Measurements from ENCODE around the gene WIZ.

WIZ gene

GRCh38 chr19:15437355-15438123 is 12.2 kb downstream of the WIZ start:
- Histone ChIP-seq H3K79me2 (ENCODE audit: control insufficient read depth, insufficient read depth, low read length, unreplicated experiment) (no peaks in the 10 kb centered on the region), H2AFZ (ENCODE audit: low read length, unreplicated experiment) (no peak overlapping the region), H3K4me3 (ENCODE audit: low read depth, low read length) (no peak overlapping the region), H3K27me3 (ENCODE audit: insufficient read depth, low read length) (no peaks in the 10 kb centered on the region), H3K4me1 (ENCODE audit: control insufficient read depth, insufficient read depth, low read length, unreplicated experiment) (no peaks in the 10 kb centered on the region), H3K36me3 (ENCODE audit: insufficient read depth, low read length) (no peaks in the 10 kb centered on the region), H3K27ac (ENCODE audit: low read depth, low read length) (no peak overlapping the region)

DNA sequence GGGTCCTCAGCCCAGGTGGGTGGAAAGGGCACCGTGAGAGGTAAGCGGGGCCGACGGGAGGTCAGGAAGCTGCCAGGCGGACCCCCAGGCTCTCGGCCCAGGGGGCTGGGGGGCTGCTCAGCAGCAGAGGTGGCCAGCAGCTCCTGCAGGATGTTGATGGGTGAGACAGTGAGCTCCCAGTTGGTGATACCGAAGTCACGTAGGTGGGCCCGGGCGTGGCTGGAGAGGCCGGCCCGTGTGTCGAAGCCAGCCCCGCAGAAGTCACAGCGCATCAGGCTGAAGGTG is 13.0 kb downstream of the WIZ start:
- Histone ChIP-seq H3K27me3 (ENCODE audit: insufficient read depth, low read length) (no peaks in the 10 kb centered on the region), H2AFZ (ENCODE audit: low read length, unreplicated experiment) (no peak overlapping the region), H3K79me2 (ENCODE audit: control insufficient read depth, insufficient read depth, low read length, unreplicated experiment) (peaks cover 5% of the 10 kb centered on the region)

GRCh38 chr19:15436012-15436825 is 13.5 kb downstream of the WIZ start:
- H3K79me2 ChIP-seq (ENCODE audit: control insufficient read depth, insufficient read depth, low read length, unreplicated experiment), result peaks cover 11% of the 10 kb centered on the region
- H3K4me1 ChIP-seq (ENCODE audit: control insufficient read depth, insufficient read depth, low read length, unreplicated experiment), result peaks cover under 1% of the 10 kb centered on the region
- no peak overlapping the region for H3K27ac ChIP-seq (ENCODE audit: low read depth, low read length)
- no peaks in the 10 kb centered on the region for H3K27me3 ChIP-seq (ENCODE audit: insufficient read depth, low read length)
- no peak overlapping the region for H3K4me3 ChIP-seq (ENCODE audit: low read depth, low read length)
- no peaks in the 10 kb centered on the region for H3K36me3 ChIP-seq (ENCODE audit: insufficient read depth, low read length)
- H2AFZ ChIP-seq (ENCODE audit: low read length, unreplicated experiment), result no peak overlapping the region

More for the DNA sequence above, 13.0 kb downstream of the WIZ start:
- no peaks in the 10 kb centered on the region for H3K4me1 ChIP-seq (ENCODE audit: control insufficient read depth, insufficient read depth, low read length, unreplicated experiment)
- no peak overlapping the region for H3K4me3 ChIP-seq (ENCODE audit: low read depth, low read length)
- H3K36me3 ChIP-seq (ENCODE audit: insufficient read depth, low read length), result no peaks in the 10 kb centered on the region
- no peak overlapping the region for H3K27ac ChIP-seq (ENCODE audit: low read depth, low read length)

GRCh38 chr19:15433519-15434069 is 16.2 kb downstream of the WIZ start:
- Histone ChIP-seq H3K4me3 (ENCODE audit: low read depth, low read length) (peak overlapping the region; percentile 91), H3K36me3 (ENCODE audit: insufficient read depth, low read length) (no peaks in the 10 kb centered on the region), H3K27me3 (ENCODE audit: insufficient read depth, low read length) (no peaks in the 10 kb centered on the region), H3K27ac (ENCODE audit: low read depth, low read length) (no peak overlapping the region), H3K4me1 (ENCODE audit: control insufficient read depth, insufficient read depth, low read length, unreplicated experiment) (peaks cover 3% of the 10 kb centered on the region), H2AFZ (ENCODE audit: low read length, unreplicated experiment) (peak overlapping the region; percentile 89), H3K79me2 (ENCODE audit: control insufficient read depth, insufficient read depth, low read length, unreplicated experiment) (peaks cover 36% of the 10 kb centered on the region)

GRCh38 chr19:15432629-15433518 is 16.9 kb downstream of the WIZ start:
- H3K4me3 ChIP-seq (ENCODE audit: low read depth, low read length), result peak overlapping the region; percentile 91

GRCh38 chr19:15432018-15432494 is 17.7 kb downstream of the WIZ start:
- H3K79me2 ChIP-seq (ENCODE audit: control insufficient read depth, insufficient read depth, low read length, unreplicated experiment), result peaks cover 36% of the 10 kb centered on the region
- no peak overlapping the region for H2AFZ ChIP-seq (ENCODE audit: low read length, unreplicated experiment)
- peak overlapping the region; percentile 23; the same call in 1 of the 2 replicates for H3K27ac ChIP-seq (ENCODE audit: low read depth, low read length)

More at GRCh38 chr19:15432629-15433518, 16.9 kb downstream of the WIZ start:
- Histone ChIP-seq H3K36me3 (ENCODE audit: insufficient read depth, low read length) (no peaks in the 10 kb centered on the region), H3K79me2 (ENCODE audit: control insufficient read depth, insufficient read depth, low read length, unreplicated experiment) (peaks cover 36% of the 10 kb centered on the region), H2AFZ (ENCODE audit: low read length, unreplicated experiment) (peak overlapping the region; percentile 89), H3K27me3 (ENCODE audit: insufficient read depth, low read length) (no peaks in the 10 kb centered on the region), H3K4me1 (ENCODE audit: control insufficient read depth, insufficient read depth, low read length, unreplicated experiment) (peaks cover 3% of the 10 kb centered on the region), H3K27ac (ENCODE audit: low read depth, low read length) (no peak overlapping the region)

GRCh38 chr19:15431396-15432017 is 18.2 kb downstream of the WIZ start:
- H3K36me3 ChIP-seq (ENCODE audit: insufficient read depth, low read length), result peaks cover 5% of the 10 kb centered on the region; the same call in 1 of the 2 replicates
- H3K4me3 ChIP-seq (ENCODE audit: low read depth, low read length), result peak overlapping the region; percentile 83
- no peak overlapping the region for H2AFZ ChIP-seq (ENCODE audit: low read length, unreplicated experiment)
- peaks cover 36% of the 10 kb centered on the region for H3K79me2 ChIP-seq (ENCODE audit: control insufficient read depth, insufficient read depth, low read length, unreplicated experiment)
- peaks cover 3% of the 10 kb centered on the region for H3K4me1 ChIP-seq (ENCODE audit: control insufficient read depth, insufficient read depth, low read length, unreplicated experiment)
- H3K27ac ChIP-seq (ENCODE audit: low read depth, low read length), result no peak overlapping the region
- H3K27me3 ChIP-seq (ENCODE audit: insufficient read depth, low read length), result no peaks in the 10 kb centered on the region

More at GRCh38 chr19:15432018-15432494, 17.7 kb downstream of the WIZ start:
- Histone ChIP-seq H3K36me3 (ENCODE audit: insufficient read depth, low read length) (no peaks in the 10 kb centered on the region), H3K27me3 (ENCODE audit: insufficient read depth, low read length) (no peaks in the 10 kb centered on the region), H3K4me3 (ENCODE audit: low read depth, low read length) (peak overlapping the region; percentile 83), H3K4me1 (ENCODE audit: control insufficient read depth, insufficient read depth, low read length, unreplicated experiment) (peaks cover 3% of the 10 kb centered on the region)

DNA sequence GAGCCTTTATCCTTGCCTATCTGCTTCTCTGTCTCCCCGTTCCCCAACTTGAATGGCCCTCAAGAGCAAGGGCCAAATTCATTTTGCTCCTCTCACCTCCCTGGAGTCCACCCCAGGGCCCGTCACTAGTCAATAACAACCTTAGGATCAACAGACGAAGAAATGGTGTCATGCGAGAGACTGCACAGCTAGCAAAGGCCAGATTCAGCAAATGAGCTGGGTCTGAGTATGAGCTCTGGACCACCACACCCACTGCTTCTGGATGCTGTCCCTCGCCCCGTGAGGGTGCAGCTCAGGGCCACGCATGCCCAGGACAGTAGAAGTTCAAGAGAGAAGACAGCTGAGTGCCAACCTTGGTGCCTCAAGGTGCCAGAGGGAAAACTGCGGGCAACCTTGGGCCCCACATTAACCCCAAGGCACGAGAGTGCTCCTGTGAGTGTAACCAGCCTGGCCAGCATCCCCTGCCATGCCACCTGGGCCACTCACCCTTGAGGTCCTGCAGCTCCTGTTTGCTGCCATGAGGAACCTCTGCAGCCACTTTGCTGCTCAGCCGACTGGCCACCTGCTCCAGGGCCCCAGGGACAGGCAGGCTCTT is 19.1 kb downstream of the WIZ start:
- H3K27me3 ChIP-seq (ENCODE audit: insufficient read depth, low read length), result no peaks in the 10 kb centered on the region
- peaks cover 3% of the 10 kb centered on the region for H3K4me1 ChIP-seq (ENCODE audit: control insufficient read depth, insufficient read depth, low read length, unreplicated experiment)
- no peak overlapping the region for H2AFZ ChIP-seq (ENCODE audit: low read length, unreplicated experiment)
- peaks cover 12% of the 10 kb centered on the region; the same call in 1 of the 2 replicates for H3K36me3 ChIP-seq (ENCODE audit: insufficient read depth, low read length)
- peaks cover 36% of the 10 kb centered on the region for H3K79me2 ChIP-seq (ENCODE audit: control insufficient read depth, insufficient read depth, low read length, unreplicated experiment)
- H3K27ac ChIP-seq (ENCODE audit: low read depth, low read length), result no peak overlapping the region
- peak overlapping the region; percentile 83; the same call in 1 of the 2 replicates for H3K4me3 ChIP-seq (ENCODE audit: low read depth, low read length)

- Histone ChIP-seq H3K27ac (ENCODE audit: low read depth, low read length) (no peak overlapping the region), H3K36me3 (ENCODE audit: insufficient read depth, low read length) (peaks cover 12% of the 10 kb centered on the region; the same call in 1 of the 2 replicates), H2AFZ (ENCODE audit: low read length, unreplicated experiment) (no peak overlapping the region), H3K4me3 (ENCODE audit: low read depth, low read length) (no peak overlapping the region; the same call in 1 of the 2 replicates), H3K4me1 (ENCODE audit: control insufficient read depth, insufficient read depth, low read length, unreplicated experiment) (peaks cover 3% of the 10 kb centered on the region), H3K27me3 (ENCODE audit: insufficient read depth, low read length) (no peaks in the 10 kb centered on the region), H3K79me2 (ENCODE audit: control insufficient read depth, insufficient read depth, low read length, unreplicated experiment) (peaks cover 36% of the 10 kb centered on the region)
These were observed 19.8 kb downstream of the WIZ start for GRCh38 chr19:15429825-15430467.
